Right lobe of liver (tissue), 4 donors: ENCODE results near the gene ANKH.

Experiments used
- CTCF ChIP-seq, 4 donors: fragments of 200-600 bp in 3 of 4; fragments of 450-650 bp in 1 of 4; IDR thresholded peaks; one replicate each; pipeline versions ENCODE4 v1.5.1 to v1.8.0; 2016 to 2022; ENCODE audit warnings: antibody characterized with exemption in 4 of 4, mild to moderate bottlenecking in 2 of 4
- POLR2A ChIP-seq: fragments of 450-650 bp; IDR thresholded peaks from one replicate; pipeline ENCODE4 v1.6.1; 2017; ENCODE audit warnings: antibody characterized with exemption, mild to moderate bottlenecking
- donor health status: DM: no; HTN: no; CAD: no.
- donor health status: DM: no; HTN: no; CAD: no.
- donor health status: DM: no; HTN: yes; CAD: no.

DNA sequence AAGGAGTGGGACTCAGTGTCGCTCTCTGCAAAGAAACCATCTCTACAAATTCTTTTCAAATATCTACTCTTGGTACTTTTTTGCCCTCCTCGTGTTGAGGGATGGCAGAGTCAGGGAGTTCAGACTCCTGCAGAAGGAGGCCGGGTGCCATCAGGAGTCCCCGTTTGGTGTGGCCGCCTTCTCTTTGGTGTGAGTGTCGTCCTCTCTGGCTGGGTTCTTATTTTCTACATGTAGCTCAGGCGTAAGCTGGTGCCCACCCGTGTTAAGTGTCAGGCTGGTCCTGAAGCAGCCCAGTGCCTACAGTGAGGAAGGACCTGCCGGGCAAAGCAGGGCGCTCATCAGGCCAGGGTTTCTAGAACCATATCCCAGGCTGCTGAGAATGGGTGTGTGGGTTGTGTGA is 170.0 kb downstream of the ANKH start:
- no peak for TF ChIP-seq POLR2A
- TF ChIP-seq CTCF (IDR thresholded peaks at IDR 0.05): no peak
